GM23248 (cell line): ENCODE data around the gene ASIC5. TPM values are rescaled to one million over a fixed set of nuclear protein-coding genes. Genes with fewer than 3 reads are reported as not detected.

ENCODE experiments used
- DNase-seq: peaks from one replicate; pipeline ENCODE4 v3.0.0-alpha.2; 2015
- H2AFZ ChIP-seq: fragments of 200-600 bp; sonication (generic); 2 replicates; pipeline ENCODE4 v1.6.1; 2016; ENCODE audit warnings: antibody characterized with exemption
- H3F3A ChIP-seq: fragments of 200-600 bp; sonication (generic); 2 replicates; pipeline ENCODE4 v1.6.1; 2016; ENCODE audit warnings: mild to moderate bottlenecking, antibody characterized with exemption, mixed run types; ENCODE audit not compliant: insufficient read depth
- H3K27ac ChIP-seq: fragments of 200-600 bp; sonication (generic); 2 replicates; pipeline ENCODE4 v1.5.1; 2016; ENCODE audit warnings: mild to moderate bottlenecking
- H3K27me3 ChIP-seq: fragments of 200-600 bp; sonication (generic); replicated peaks from 2 replicates; pipeline ENCODE4 v1.6.1; 2016; ENCODE audit warnings: mild to moderate bottlenecking; ENCODE audit not compliant: insufficient read depth
- H3K36me3 ChIP-seq: fragments of 200-600 bp; sonication (generic); 2 replicates; pipeline ENCODE4 v1.6.1; 2016; ENCODE audit warnings: low read depth, mild to moderate bottlenecking
- H3K4me1 ChIP-seq: fragments of 200-600 bp; sonication (generic); 2 replicates; pipeline ENCODE4 v1.6.1; 2016; ENCODE audit warnings: mild to moderate bottlenecking; ENCODE audit not compliant: insufficient read depth
- H3K4me2 ChIP-seq: fragments of 200-600 bp; sonication (generic); one replicate; pipeline ENCODE4 v1.6.1; 2016; ENCODE audit warnings: mild to moderate bottlenecking; ENCODE audit not compliant: unreplicated experiment
- H3K4me3 ChIP-seq: fragments of 200-600 bp; sonication (generic); 2 replicates; pipeline ENCODE4 v1.5.1; 2016; ENCODE audit warnings: mild to moderate bottlenecking
- H3K79me2 ChIP-seq: fragments of 200-600 bp; sonication (generic); 2 replicates; pipeline ENCODE4 v1.6.1; 2016; ENCODE audit warnings: mild to moderate bottlenecking; ENCODE audit not compliant: insufficient read depth
- H3K9ac ChIP-seq: fragments of 200-600 bp; sonication (generic); 2 replicates; pipeline ENCODE4 v1.6.1; 2016; ENCODE audit warnings: mild to moderate bottlenecking
- H3K9me2 ChIP-seq: fragments of 200-600 bp; sonication (generic); 2 replicates; pipeline ENCODE4 v1.6.1; 2016; ENCODE audit warnings: mixed run types, mild to moderate bottlenecking, moderate library complexity; ENCODE audit not compliant: insufficient read depth
- H3K9me3 ChIP-seq: fragments of 200-600 bp; sonication (generic); one replicate; pipeline ENCODE4 v1.6.1; 2017; ENCODE audit warnings: low read depth
- H4K20me1 ChIP-seq: fragments of 200-600 bp; sonication (generic); 2 replicates; pipeline ENCODE4 v1.6.0; 2016; ENCODE audit not compliant: insufficient read depth
- EZH2 ChIP-seq: fragments of 200-600 bp; sonication (generic); IDR thresholded peaks from 2 replicates; pipeline ENCODE4 v1.6.1; 2018; ENCODE audit warnings: antibody characterized with exemption, mild to moderate bottlenecking; ENCODE audit not compliant: insufficient read depth, poor library complexity, severe bottlenecking
- EZH2phosphoT487 ChIP-seq: fragments of 200-600 bp; sonication (generic); IDR thresholded peaks from 2 replicates; pipeline ENCODE4 v1.6.1; 2018; ENCODE audit warnings: antibody characterized with exemption, moderate library complexity, mild to moderate bottlenecking, low read depth; ENCODE audit not compliant: insufficient read depth
- WGBS, 2 experiments: methylation state at CpG; one replicate each; pipeline ENCODE4 v1.1.6; 2015 to 2017; ENCODE audit warnings: low lambda C conversion rate in 2 of 2, low coverage in 1 of 2; ENCODE audit errors: missing lambda C conversion rate in 2 of 2; 5-methylcytosine and 5-hydroxymethylcytosine counted together
- in situ Hi-C: fragments of 300-500 bp; cut with MboI; formaldehyde crosslinking; loops from 2 replicates; pipeline ENCODE4 v1.15.0; 2020
- polyA plus RNA-seq: library from polyadenylated mRNA; unstranded; fragments of >200 nt; fragmentation: Nextera tagmentation; extraction: Ambion mirVana; gene quantifications from 2 replicates; pipeline ENCODE4 v1.2.1, GENCODE V29; 2016
- total RNA-seq: library from RNA; depleted of rRNA; stranded (reverse); fragments of >200 nt; shearing (Covaris generic); gene quantifications from 2 replicates; pipeline ENCODE4 v1.2.3, GENCODE V29; 2014; rRNA removed

Gene ASIC5
- total and polyA plus RNA-seq, 2 experiments from 2014 or later: not detected

GRCh38 chr4:155785828-155786227, 80.2 kb downstream of the ASIC5 start:
- H3K9me3 ChIP-seq: no peaks in the 10 kb centered on the region
- H3K4me2 ChIP-seq: no peak overlapping the region
- in situ Hi-C loops: no loop called here
- H4K20me1 ChIP-seq: no peaks in the 10 kb centered on the region
- no peak overlapping the region for H3K27ac ChIP-seq
- H3F3A ChIP-seq: no peaks in the 10 kb centered on the region
- no peaks in the 10 kb centered on the region for H3K9me2 ChIP-seq
- no peaks in the 10 kb centered on the region for H3K36me3 ChIP-seq
- no peaks in the 10 kb centered on the region for H3K27me3 ChIP-seq
- no peaks in the 10 kb centered on the region for H3K4me1 ChIP-seq
- H2AFZ ChIP-seq: no peak overlapping the region
- H3K79me2 ChIP-seq: no peaks in the 10 kb centered on the region
- no peak overlapping the region for H3K9ac ChIP-seq
- TF ChIP-seq EZH2 (no peak), EZH2phosphoT487 (no peak)
- WGBS, 2 experiments: 73 to 84% methylated on average over 1 of the region's 1 CpG
- no peak for DNase-seq
- no peak overlapping the region for H3K4me3 ChIP-seq

DNA sequence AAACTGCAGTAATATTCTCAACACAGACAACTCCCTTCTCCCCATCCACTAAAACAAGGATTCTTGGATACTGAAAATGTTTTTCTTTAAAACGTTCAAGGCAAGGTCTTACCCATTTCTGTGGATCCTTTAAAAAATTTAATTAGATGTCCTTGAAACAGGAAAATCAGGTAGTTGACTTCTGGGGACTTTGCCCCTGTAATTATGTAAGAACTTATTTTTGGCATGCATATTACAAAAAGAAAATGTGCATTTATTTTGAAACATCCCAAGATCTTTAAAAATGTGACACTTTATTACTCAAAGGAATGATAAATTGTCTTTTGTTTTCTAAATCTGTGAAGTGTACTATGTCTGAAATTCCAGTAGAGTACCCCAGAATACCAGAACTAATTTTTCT, 81.4 kb downstream of the ASIC5 start:
- no peaks in the 10 kb centered on the region for H3K79me2 ChIP-seq
- in situ Hi-C loops: no loop called here
- H4K20me1 ChIP-seq: no peaks in the 10 kb centered on the region
- no peak overlapping the region for H3K4me3 ChIP-seq
- no peaks in the 10 kb centered on the region for H3K9me2 ChIP-seq
- no peaks in the 10 kb centered on the region for H3K9me3 ChIP-seq
- DNase-seq: no peak
- no peaks in the 10 kb centered on the region for H3F3A ChIP-seq
- H3K27me3 ChIP-seq: no peaks in the 10 kb centered on the region
- H3K27ac ChIP-seq: no peak overlapping the region
- H3K4me2 ChIP-seq: no peak overlapping the region
- H3K9ac ChIP-seq: no peak overlapping the region
- H2AFZ ChIP-seq: no peak overlapping the region
- 37 to 46% methylated on average over 1 of the region's 1 CpG for WGBS, 2 experiments
- H3K4me1 ChIP-seq: no peaks in the 10 kb centered on the region
- TF ChIP-seq EZH2phosphoT487 (no peak), EZH2 (no peak)
- no peaks in the 10 kb centered on the region for H3K36me3 ChIP-seq

DNA sequence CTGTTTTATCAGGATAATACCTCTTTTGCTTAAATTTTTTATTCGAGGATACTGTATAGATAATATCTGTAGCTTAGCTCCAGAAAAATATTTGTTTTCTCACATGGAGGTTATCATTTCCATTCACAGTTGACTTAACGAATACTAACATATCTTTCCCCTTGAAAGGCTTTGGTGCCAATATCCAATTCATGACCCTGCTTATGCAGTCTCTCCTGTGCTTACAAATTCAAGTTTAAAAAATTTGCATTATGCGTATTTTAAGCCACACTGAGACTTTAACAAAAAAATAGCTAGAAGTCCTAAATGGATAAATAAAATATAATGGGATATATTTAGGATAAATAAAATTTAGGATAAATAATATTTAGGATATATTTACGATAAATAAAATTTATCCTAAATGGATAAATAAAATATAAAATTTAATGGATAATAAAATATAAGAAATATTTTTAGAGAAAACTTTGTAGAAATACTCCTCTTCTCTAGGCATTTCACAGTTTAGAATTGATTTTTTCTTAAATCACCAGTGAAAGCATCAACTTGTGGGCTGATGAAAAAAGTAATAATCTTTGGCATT, 84.7 kb downstream of the ASIC5 start:
- WGBS, 2 experiments: 72 to 74% methylated on average over 4 of the region's 4 CpGs

DNA sequence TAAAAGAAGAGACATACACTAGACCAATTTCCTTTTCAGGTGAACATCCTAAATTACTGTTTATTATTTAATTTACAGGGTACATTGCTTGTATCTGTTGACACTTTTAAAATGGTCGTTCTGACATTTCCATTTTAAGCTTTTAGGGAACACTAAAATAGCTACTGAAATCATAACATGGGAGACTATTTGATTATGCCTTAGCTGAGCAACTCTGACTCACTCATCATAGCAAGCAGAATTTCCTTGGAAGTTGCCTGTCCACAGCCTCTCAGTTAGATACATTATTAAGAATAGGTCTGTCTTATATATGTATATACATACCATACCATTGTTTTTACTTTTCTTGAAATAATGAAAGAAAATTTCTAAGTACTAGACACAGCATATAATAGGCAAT, 85.3 kb downstream of the ASIC5 start:
- no peaks in the 10 kb centered on the region for H3K36me3 ChIP-seq
- no peaks in the 10 kb centered on the region for H3F3A ChIP-seq
- H3K79me2 ChIP-seq: no peaks in the 10 kb centered on the region
- TF ChIP-seq EZH2phosphoT487 (no peak), EZH2 (no peak)
- in situ Hi-C loops: no loop called here
- H3K27ac ChIP-seq: no peak overlapping the region
- H3K9me2 ChIP-seq: no peaks in the 10 kb centered on the region
- no peak overlapping the region for H3K4me2 ChIP-seq
- H3K27me3 ChIP-seq: no peaks in the 10 kb centered on the region
- no peak overlapping the region for H3K4me3 ChIP-seq
- H2AFZ ChIP-seq: no peak overlapping the region
- H3K9ac ChIP-seq: no peak overlapping the region
- no peaks in the 10 kb centered on the region for H3K4me1 ChIP-seq
- WGBS, 2 experiments: 23 to 32% methylated on average over 1 of the region's 1 CpG
- H3K9me3 ChIP-seq: no peaks in the 10 kb centered on the region
- H4K20me1 ChIP-seq: no peaks in the 10 kb centered on the region
- peak; percentile 40 for DNase-seq

More for the DNA sequence above, 84.7 kb downstream of the ASIC5 start:
- Histone ChIP-seq H3K36me3 (no peaks in the 10 kb centered on the region), H3K4me2 (no peak overlapping the region), H3K9me2 (no peaks in the 10 kb centered on the region), H3F3A (no peaks in the 10 kb centered on the region), H2AFZ (no peak overlapping the region), H3K79me2 (no peaks in the 10 kb centered on the region), H3K9me3 (no peaks in the 10 kb centered on the region), H3K27me3 (no peaks in the 10 kb centered on the region), H3K4me3 (no peak overlapping the region), H4K20me1 (no peaks in the 10 kb centered on the region), H3K9ac (no peak overlapping the region), H3K4me1 (no peaks in the 10 kb centered on the region), H3K27ac (no peak overlapping the region)
- no peak for TF ChIP-seq EZH2
- no peak for DNase-seq
- in situ Hi-C loops: no loop called here

Other genes with a start within 250 kb of the ASIC5 start
- not detected in 2 replicates for gene GUCY1A1, start 199.4 kb downstream of the ASIC5 start, total RNA-seq
- 0.05 TPM in 1 of 2 replicates, not detected in the other for gene GUCY1A1, start 199.4 kb downstream of the ASIC5 start, polyA plus RNA-seq
- 0.25 and 2.1 TPM in 2 replicates for gene GUCY1B1, start 107.3 kb downstream of the ASIC5 start, total RNA-seq
- 0.25 and 0.56 TPM in 2 replicates for gene GUCY1B1, start 107.3 kb downstream of the ASIC5 start, polyA plus RNA-seq
- gene TDO2, start 37.4 kb upstream of the ASIC5 start, total RNA-seq: 0.25 TPM in 1 of 2 replicates, not detected in the other
- gene TDO2, start 37.4 kb upstream of the ASIC5 start, polyA plus RNA-seq: not detected in 2 replicates
- 11.2 and 15.2 TPM in 2 replicates for gene CTSO, start 87.6 kb upstream of the ASIC5 start, total RNA-seq
- 13.4 and 14.0 TPM in 2 replicates for gene CTSO, start 87.6 kb upstream of the ASIC5 start, polyA plus RNA-seq